AML-193 (cell line): ENCODE results near the gene PHLDB2.

ENCODE experiments used
- DNase-seq, 2 experiments: peaks; one replicate each; lab custom pipeline; 2025; lab: John Stamatoyannopoulos, UW

PHLDB2 gene

DNA sequence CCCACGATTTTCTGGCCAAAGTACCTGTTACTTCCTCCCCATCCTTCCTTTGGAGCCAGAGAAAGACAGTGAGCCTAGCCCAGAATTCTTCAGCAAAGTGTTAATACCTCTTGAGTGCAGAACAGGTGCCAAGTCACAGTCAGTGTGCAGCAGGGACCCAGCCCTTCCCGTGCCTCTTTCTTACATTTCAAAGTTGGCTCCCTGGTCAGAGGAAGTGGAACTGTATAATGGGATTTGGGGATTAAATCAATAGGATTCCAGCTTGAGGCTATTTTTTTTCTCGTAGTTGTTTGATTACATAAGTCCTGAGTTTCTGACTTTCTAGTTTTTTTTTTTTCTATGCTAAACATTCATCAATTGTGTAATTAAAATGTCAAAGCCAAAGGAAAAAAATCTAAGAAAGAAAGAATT, 67.2 kb downstream of the PHLDB2 start:
- DNase-seq: no peak

GRCh38 chr3:111928613-111929012, 69.5 kb downstream of the PHLDB2 start:
- no peak for DNase-seq

- DNase-seq: no peak
Observed at GRCh38 chr3:111929484-111929883, 70.4 kb downstream of the PHLDB2 start.

- no peak for DNase-seq
Observed at GRCh38 chr3:111932946-111933345, 73.9 kb downstream of the PHLDB2 start.

- no peak for DNase-seq
Observed at GRCh38 chr3:111936191-111936841, 77.3 kb downstream of the PHLDB2 start.

GRCh38 chr3:111936967-111937366, 77.9 kb downstream of the PHLDB2 start:
- no peak for DNase-seq

DNA sequence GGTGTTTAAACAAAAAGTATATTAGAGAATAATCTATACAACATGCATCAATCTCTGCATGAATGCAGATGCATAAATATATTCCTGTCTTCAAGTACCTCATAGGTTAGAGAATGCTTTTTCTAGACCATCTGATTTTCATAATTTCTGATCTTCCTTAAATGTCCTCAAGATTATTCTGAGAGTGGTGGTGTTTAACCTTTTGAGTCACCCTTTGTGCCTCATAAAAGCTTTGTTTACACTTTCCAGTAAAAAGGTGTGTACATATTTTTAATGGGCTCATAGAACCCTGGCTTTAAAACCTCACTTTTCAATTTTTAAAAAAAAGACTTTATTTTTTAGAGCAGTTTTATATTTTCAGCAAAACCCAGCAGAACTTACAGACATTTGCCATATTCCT, 78.8 kb downstream of the PHLDB2 start:
- no peak for DNase-seq

DNA sequence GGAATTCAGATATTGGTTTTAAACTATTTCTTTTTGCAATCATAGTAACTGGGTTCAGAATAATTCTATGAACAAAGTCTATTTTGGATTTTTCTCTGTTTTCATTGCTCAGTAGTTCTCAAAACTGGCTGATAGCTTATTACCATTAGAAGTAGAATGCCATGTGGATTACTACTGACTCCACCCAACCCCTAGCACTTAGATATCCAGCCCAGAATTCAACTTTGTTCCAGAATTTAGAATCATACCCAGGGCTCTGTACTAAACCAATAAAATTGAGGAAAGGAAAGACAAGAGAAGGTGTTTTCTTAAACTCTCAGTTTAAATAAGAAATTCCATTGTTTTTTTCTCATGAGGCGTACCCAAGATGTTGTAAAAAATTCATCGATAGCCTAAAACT, 80.8 kb downstream of the PHLDB2 start:
- DNase-seq: no peak

- DNase-seq: no peak
Observed at GRCh38 chr3:111943533-111943932, 84.5 kb downstream of the PHLDB2 start.

- DNase-seq: no peak
Observed at GRCh38 chr3:111944372-111944771, 85.3 kb downstream of the PHLDB2 start.

- DNase-seq: no peak
Observed at GRCh38 chr3:111947231-111947630, 88.2 kb downstream of the PHLDB2 start.

DNA sequence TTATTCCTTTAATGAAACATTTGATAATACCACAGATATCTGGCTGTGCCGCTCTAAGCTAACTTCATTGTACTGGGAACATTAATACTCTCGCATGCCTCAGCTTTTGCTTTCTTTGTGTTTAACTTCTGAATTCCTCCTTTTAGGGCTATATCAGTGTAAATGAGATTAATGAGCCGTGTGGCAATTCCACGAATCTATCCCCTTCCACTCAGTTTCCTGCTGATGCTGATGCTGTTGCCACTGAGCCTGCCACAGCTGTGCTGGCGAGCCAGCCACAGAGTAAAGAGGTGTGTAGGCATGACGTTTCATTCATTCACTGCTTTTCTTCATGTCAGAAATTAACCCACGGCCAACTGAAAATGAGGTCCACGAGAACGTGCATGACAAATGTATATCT, 89.7 kb downstream of the PHLDB2 start:
- DNase-seq: no peak

DNA sequence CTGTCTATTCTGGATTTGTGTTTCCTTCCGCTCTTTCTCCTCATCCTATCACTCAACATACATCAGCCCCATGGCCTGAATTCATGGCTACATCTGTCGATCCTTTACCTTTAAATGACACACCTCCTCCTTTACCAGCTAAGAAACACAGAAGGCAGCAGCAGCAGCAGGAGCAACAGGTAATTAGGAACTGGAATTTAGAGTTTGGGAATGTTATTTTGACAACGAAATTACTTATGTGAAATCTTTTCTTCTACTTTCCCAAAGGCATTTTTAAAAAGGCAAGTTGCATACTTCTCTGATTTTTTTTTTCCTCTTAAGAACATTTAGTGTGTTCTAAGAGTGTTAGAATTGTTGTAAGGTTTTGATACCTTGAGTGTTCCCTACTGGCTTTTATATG, 90.6 kb downstream of the PHLDB2 start:
- DNase-seq: no peak

DNA sequence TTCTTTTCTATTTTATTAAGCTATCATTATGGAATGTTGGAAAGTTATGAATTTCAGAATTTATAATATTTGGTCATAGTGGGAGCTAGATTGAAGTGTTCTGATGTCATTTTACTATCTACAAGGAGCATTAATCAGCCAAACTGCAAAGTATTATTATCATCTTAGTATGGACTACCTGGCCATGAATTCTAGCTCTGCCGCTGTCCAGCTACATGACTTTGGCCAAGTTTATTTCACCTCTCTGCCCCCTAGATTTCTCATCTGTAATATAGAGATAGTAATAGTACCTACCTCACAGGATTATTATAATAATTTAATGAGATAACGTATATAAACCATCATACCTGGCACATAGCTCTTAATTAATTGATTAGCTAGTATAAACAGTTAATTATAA, 92.0 kb downstream of the PHLDB2 start:
- no peak for DNase-seq

DNA sequence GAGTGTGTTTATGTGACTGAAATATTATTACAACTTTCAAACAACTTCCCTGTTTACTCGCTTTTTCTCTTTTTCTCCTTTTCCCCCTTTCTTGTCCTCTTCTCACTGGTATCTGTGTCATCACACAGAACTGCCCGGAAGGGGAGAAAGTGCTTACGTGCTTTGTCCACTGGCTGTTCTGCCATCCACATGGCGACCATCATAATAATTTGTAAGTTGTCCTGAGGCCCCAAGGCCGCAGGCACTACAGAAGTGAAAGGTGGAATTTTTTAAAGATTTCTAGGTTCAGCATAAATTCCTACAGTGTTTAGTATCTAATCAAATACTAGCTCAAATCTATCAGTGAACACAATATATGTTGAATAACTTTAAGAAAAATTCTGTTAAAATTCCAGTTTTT, 93.0 kb downstream of the PHLDB2 start:
- DNase-seq: no peak

DNA sequence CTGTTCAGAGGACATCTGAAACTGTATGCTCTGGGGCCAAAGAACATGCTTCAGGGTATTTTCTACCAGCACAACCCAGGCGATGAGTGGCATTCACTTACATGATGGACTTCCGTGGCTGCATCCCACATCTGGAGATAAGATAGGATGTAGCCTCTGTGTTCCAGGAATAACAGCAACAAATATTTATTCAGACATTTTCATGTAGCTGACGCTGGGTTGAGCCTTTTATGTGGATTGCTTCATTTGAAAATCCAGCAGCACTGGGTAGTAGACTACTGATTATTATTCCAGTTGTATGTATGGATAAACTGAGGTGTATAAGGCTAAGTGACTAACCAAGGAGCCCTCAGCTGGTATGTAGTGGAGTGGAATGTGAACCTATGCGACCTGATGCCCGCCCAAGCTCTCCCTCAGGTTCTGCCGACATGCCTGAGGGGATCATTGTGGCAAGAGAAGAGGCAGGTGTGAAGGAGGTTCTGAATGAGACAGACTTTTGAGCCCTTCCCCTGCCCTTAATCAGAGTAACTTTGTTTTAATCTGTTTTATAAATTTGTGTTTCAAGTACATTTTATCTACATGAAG, 93.9 kb downstream of the PHLDB2 start:
- DNase-seq: no peak

GRCh38 chr3:111954228-111954990, 95.3 kb downstream of the PHLDB2 start:
- DNase-seq: no peak

GRCh38 chr3:111955876-111956275, 96.8 kb downstream of the PHLDB2 start:
- DNase-seq: no peak

- no peak for DNase-seq
Observed at GRCh38 chr3:111956449-111956848, 97.4 kb downstream of the PHLDB2 start.

DNA sequence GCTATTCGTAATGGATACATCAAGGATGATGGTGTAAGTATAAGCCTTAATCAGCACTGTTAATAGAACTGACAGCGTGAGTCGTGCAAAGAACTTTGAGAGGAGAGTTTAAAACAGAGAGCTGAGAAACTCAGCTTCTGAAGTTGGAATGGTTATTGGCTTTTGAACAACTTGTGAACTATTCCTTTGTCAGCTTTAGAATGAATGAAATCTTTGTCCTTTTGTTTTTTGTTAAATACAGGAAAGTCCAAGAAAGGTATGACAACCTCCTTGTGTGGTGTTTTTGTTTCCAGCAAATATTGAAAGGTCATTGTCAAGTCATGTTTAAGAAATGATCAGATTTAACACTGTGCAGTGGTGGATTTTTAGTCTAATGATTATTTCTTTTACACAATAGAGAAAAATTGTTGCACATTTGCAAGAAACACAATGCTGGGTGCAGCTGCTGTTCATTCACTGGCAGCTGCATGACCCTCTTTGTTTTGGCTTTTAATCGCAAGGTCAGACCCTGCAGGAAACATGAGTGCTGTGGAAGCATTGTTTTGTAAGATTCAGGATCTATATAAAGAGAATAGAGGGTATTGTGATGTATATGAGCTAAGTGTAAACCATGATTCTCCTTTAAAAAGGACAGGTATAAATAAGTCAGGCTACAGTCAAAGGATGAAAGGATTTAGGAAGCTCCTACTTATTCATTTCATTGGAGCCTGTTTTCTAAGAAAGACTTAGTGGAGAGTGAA, 98.1 kb downstream of the PHLDB2 start:
- DNase-seq: no peak

- DNase-seq: no peak
Observed at GRCh38 chr3:111961461-111962164, 102.5 kb downstream of the PHLDB2 start.

DNA sequence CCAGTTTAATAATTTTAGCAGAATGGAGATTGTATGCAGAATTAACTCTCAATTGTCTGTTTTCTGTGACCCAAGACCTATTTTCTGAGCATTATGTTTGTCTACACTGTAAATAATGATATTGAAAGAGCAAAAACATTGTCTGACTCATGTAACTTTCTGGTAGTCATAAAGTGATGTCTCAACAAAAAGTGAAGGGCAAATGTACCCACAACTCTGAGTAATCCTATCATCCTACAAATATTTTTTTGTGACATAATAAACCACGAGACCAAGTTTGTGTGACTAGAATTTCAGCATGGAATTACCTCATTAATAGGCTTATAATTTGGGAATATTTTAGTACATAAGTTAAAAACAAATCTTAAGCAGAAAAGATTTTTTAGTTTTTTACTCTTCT, 104.4 kb downstream of the PHLDB2 start:
- no peak for DNase-seq
